A673 (cell line): ENCODE results near the gene NAT14.
A peak's percentile ranks its signal among the peaks of the same experiment; 100 is the strongest.

Experiments
- CTCF ChIP-seq: fragments of 300-800, 200-600 bp; sonication (generic); conservative IDR thresholded peaks from 2 replicates; pipeline ENCODE4 v1.5.1; 2017; ENCODE audit warnings: low read depth, mild to moderate bottlenecking, antibody characterized with exemption, low read length, moderate library complexity, mixed read lengths
- EZH2 ChIP-seq: fragments of 200-600 bp; sonication (generic); IDR thresholded peaks from 2 replicates; pipeline ENCODE4 v1.6.1; 2017; ENCODE audit warnings: borderline replicate concordance, low read depth, mild to moderate bottlenecking, mixed read lengths, antibody characterized with exemption, low read length; ENCODE audit not compliant: poor library complexity, severe bottlenecking

- TF ChIP-seq CTCF (0 out of 2 replicates have a peak, but pooled peaks have one; percentile 19), EZH2 (no peak)
Observed at GRCh38 chr19:55468054-55468393, 17.0 kb upstream of the NAT14 start.
